NB4 (cell line): ENCODE results near the gene MTHFD1L.

Experiments used
- DNase-seq: peaks from one replicate; pipeline ENCODE4 v3.0.0; 2010; ENCODE audit warnings: low read depth
- H3K4me3 ChIP-seq: one replicate; pipeline ENCODE4 v1.5.1; 2011; ENCODE audit warnings: mild to moderate bottlenecking, low read depth, low read length, moderate library complexity
- CTCF ChIP-seq: IDR thresholded peaks from one replicate; pipeline ENCODE4 v1.5.1; 2012; ENCODE audit warnings: low read depth, low read length
- MAX ChIP-seq: IDR thresholded peaks from 2 replicates; pipeline ENCODE4 v1.6.1; 2011; ENCODE audit warnings: low read depth, low read length
- MYC ChIP-seq: IDR thresholded peaks from 2 replicates; pipeline ENCODE4 v1.6.1; 2011; ENCODE audit warnings: low read depth, low read length
- POLR2A ChIP-seq: IDR thresholded peaks from 2 replicates; pipeline ENCODE4 v1.6.1; 2011; ENCODE audit warnings: mild to moderate bottlenecking; ENCODE audit not compliant: insufficient read length; ENCODE audit errors: extremely low read depth

Gene MTHFD1L

GRCh38 chr6:151147118-151147832 is 281.8 kb downstream of the MTHFD1L start:
- DNase-seq = no peak

GRCh38 chr6:151148111-151148510 is 282.6 kb downstream of the MTHFD1L start:
- TF ChIP-seq CTCF (no peak), POLR2A (no peak), MYC (no peak), MAX (no peak)

More at GRCh38 chr6:151147118-151147832, 281.8 kb downstream of the MTHFD1L start:
- TF ChIP-seq MAX = no peak
- no peak for TF ChIP-seq CTCF
- no peak for TF ChIP-seq POLR2A
- no peak for TF ChIP-seq MYC
- H3K4me3 ChIP-seq = no peak overlapping the region

GRCh38 chr6:151149793-151150192 is 284.3 kb downstream of the MTHFD1L start:
- no peak overlapping the region for H3K4me3 ChIP-seq
- no peak for DNase-seq
- TF ChIP-seq CTCF (no peak), MAX (no peak), POLR2A (no peak), MYC (no peak)

More at GRCh38 chr6:151148111-151148510, 282.6 kb downstream of the MTHFD1L start:
- no peak overlapping the region for H3K4me3 ChIP-seq
- no peak for DNase-seq
